Astrocyte of the cerebellum (primary cell): ENCODE data around the gene B3GAT2.

Experiments
- DNase-seq: peaks from one replicate; pipeline ENCODE4 v3.0.0-alpha.2; 2011; ENCODE audit warnings: low read depth
- H3K4me3 ChIP-seq: 2 replicates; pipeline ENCODE4 v1.5.1; 2011; ENCODE audit warnings: mild to moderate bottlenecking, low read depth, low read length, moderate library complexity
- CTCF ChIP-seq: IDR thresholded peaks from 2 replicates; pipeline ENCODE4 v1.5.1; 2012; ENCODE audit warnings: low read length, low read depth, moderate library complexity, mild to moderate bottlenecking; ENCODE audit errors: missing control alignments
- in situ Hi-C: cut with HindIII; loops from 2 replicates; pipeline ENCODE4 v1.10.0; 2017; ENCODE audit warnings: low sequenced_read_pairs

The B3GAT2 gene

GRCh38 chr6:70813885-70814284 lies 143.0 kb downstream of the B3GAT2 start:
- in situ Hi-C loops = no loop called here
- no peak overlapping the region for H3K4me3 ChIP-seq
- no peak for TF ChIP-seq CTCF
- DNase-seq = no peak

- H3K4me3 ChIP-seq = no peak overlapping the region
- DNase-seq = no peak
- no peak for TF ChIP-seq CTCF
- in situ Hi-C loops = no loop called here
Measured at GRCh38 chr6:70811788-70812187, 145.1 kb downstream of the B3GAT2 start.
